GM23338 (cell line): ENCODE results near the gene MITF. TPM values are rescaled to one million over a fixed set of nuclear protein-coding genes. Genes with fewer than 3 reads are reported as not detected.

Experiments used
- ATAC-seq: fragments of 200-7000 bp; cut with Tn5 transposase; 3 replicates; pipeline ENCODE4 v1.9.1; 2020
- DNase-seq: peaks from one replicate; pipeline ENCODE4 v3.0.0-alpha.2; 2015; ENCODE audit warnings: low spot score
- H2AFZ ChIP-seq: fragments of 200-600 bp; sonication (generic); 2 replicates; pipeline ENCODE4 v1.8.0; 2016; ENCODE audit warnings: antibody characterized with exemption, mild to moderate bottlenecking, moderate library complexity
- H3F3A ChIP-seq: fragments of 200-600 bp; sonication (generic); replicated peaks from 2 replicates; pipeline ENCODE4 v1.8.0; 2017; ENCODE audit warnings: antibody characterized with exemption, mixed run types, low read depth
- H3K27ac ChIP-seq: fragments of 200-600 bp; sonication (generic); 2 replicates; pipeline ENCODE4 v1.6.1; 2016; ENCODE audit warnings: low read depth
- H3K27me3 ChIP-seq: fragments of 200-600 bp; sonication (generic); 2 replicates; pipeline ENCODE4 v1.8.0; 2016; ENCODE audit warnings: mild to moderate bottlenecking, mixed run types, moderate library complexity; ENCODE audit not compliant: insufficient read depth
- H3K36me3 ChIP-seq: fragments of 200-600 bp; sonication (generic); 2 replicates; pipeline ENCODE4 v1.8.0; 2016; ENCODE audit warnings: mild to moderate bottlenecking; ENCODE audit not compliant: insufficient read depth
- H3K4me1 ChIP-seq: fragments of 200-600 bp; sonication (generic); 2 replicates; pipeline ENCODE4 v1.8.0; 2016; ENCODE audit warnings: mild to moderate bottlenecking, moderate library complexity; ENCODE audit not compliant: insufficient read depth
- H3K4me2 ChIP-seq: fragments of 200-600 bp; sonication (generic); 2 replicates; pipeline ENCODE4 v1.7.1; 2017; ENCODE audit warnings: mixed run types
- H3K4me3 ChIP-seq: fragments of 200-600 bp; sonication (generic); 2 replicates; pipeline ENCODE4 v1.6.1; 2016; ENCODE audit warnings: mixed run types
- H3K79me2 ChIP-seq: fragments of 200-600 bp; sonication (generic); replicated peaks from 2 replicates; pipeline ENCODE4 v1.8.0; 2017; ENCODE audit warnings: mild to moderate bottlenecking; ENCODE audit not compliant: insufficient read depth
- H3K9me2 ChIP-seq: fragments of 200-600 bp; sonication (generic); 2 replicates; pipeline ENCODE4 v1.8.0; 2017; ENCODE audit not compliant: insufficient read depth
- H4K20me1 ChIP-seq: fragments of 200-600 bp; sonication (generic); replicated peaks from 2 replicates; pipeline ENCODE4 v1.8.0; 2017; ENCODE audit warnings: mild to moderate bottlenecking; ENCODE audit not compliant: insufficient read depth
- H3K27ac Mint-ChIP-seq: 2 replicates; pipeline ENCODE4 v1.8.0; 2020; ENCODE audit warnings: inconsistent platforms, mild to moderate bottlenecking, moderate library complexity, mixed read lengths
- H3K27me3 Mint-ChIP-seq: 3 replicates; pipeline ENCODE4 v1.8.0; 2022; ENCODE audit warnings: low read depth, mild to moderate bottlenecking, moderate library complexity, mixed read lengths, inconsistent platforms; ENCODE audit not compliant: insufficient read depth, poor library complexity
- H3K36me3 Mint-ChIP-seq: 3 replicates; pipeline ENCODE4 v1.8.0; 2021; ENCODE audit warnings: low read depth, mild to moderate bottlenecking, inconsistent platforms, moderate library complexity, mixed read lengths
- H3K4me1 Mint-ChIP-seq: 3 replicates; pipeline ENCODE4 v1.8.0; 2020; ENCODE audit warnings: mild to moderate bottlenecking, inconsistent platforms, mixed read lengths
- H3K4me3 Mint-ChIP-seq: 3 replicates; pipeline ENCODE4 v1.8.0; 2021; ENCODE audit warnings: moderate library complexity, mild to moderate bottlenecking, inconsistent platforms, mixed read lengths
- H3K9me3 Mint-ChIP-seq: 3 replicates; pipeline ENCODE4 v1.8.0; 2020; ENCODE audit warnings: moderate library complexity, mild to moderate bottlenecking, inconsistent platforms, mixed read lengths
- CTCF ChIP-seq, 2 experiments: fragments of 200-600 bp in 1 of 2; sonication (generic) in 1 of 2; conservative IDR thresholded peaks; 2 replicates each; pipeline versions ENCODE4 v1.5.1 to v1.6.1; 2016 to 2017; ENCODE audit warnings: antibody characterized with exemption in 2 of 2, low read depth in 2 of 2, mild to moderate bottlenecking in 2 of 2, moderate library complexity in 1 of 2
- EZH2 ChIP-seq: fragments of 200-600 bp; sonication (generic); IDR thresholded peaks from one replicate; pipeline ENCODE4 v1.8.0; 2017; ENCODE audit warnings: antibody characterized with exemption, mild to moderate bottlenecking, low read depth; ENCODE audit not compliant: unreplicated experiment
- EZH2phosphoT487 ChIP-seq: fragments of 200-600 bp; sonication (generic); IDR thresholded peaks from one replicate; pipeline ENCODE4 v1.8.1; 2018; ENCODE audit warnings: antibody characterized with exemption; ENCODE audit not compliant: unreplicated experiment
- ZNF114 ChIP-seq: fragments of 250-450 bp; sonication (Bioruptor Pico); IDR thresholded peaks from 2 replicates; pipeline ENCODE4 v1.5.0; 2020; ENCODE audit warnings: mild to moderate bottlenecking, moderate library complexity
- polyA plus RNA-seq: library from polyadenylated mRNA; unstranded; fragments of >200 nt; fragmentation: Nextera tagmentation; extraction: Ambion mirVana; gene quantifications from 2 replicates; pipeline ENCODE4 v1.2.1, GENCODE V29; 2016
- total RNA-seq: library from RNA; depleted of rRNA; stranded (reverse); fragments of >200 nt; shearing (Covaris generic); gene quantifications from 2 replicates; pipeline ENCODE4 v1.2.3, GENCODE V29; 2014

The MITF gene
- total and polyA plus RNA-seq, 2 experiments from 2014 or later: 1.9 to 2.4 TPM

- Histone ChIP-seq H3K4me2 (no peak overlapping the region), H3F3A (no peaks in the 10 kb centered on the region), H3K36me3 (no peaks in the 10 kb centered on the region), H3K27me3 (no peaks in the 10 kb centered on the region), H3K79me2 (no peaks in the 10 kb centered on the region), H3K4me3 (no peak overlapping the region), H2AFZ (no peak overlapping the region), H3K4me1 (no peaks in the 10 kb centered on the region), H3K27ac (no peak overlapping the region), H3K9me2 (no peaks in the 10 kb centered on the region), H4K20me1 (no peaks in the 10 kb centered on the region)
- H3K9me3 Mint-ChIP-seq: no peaks in the 10 kb centered on the region
- H3K27ac Mint-ChIP-seq: no peak overlapping the region
- no peak overlapping the region for H3K4me3 Mint-ChIP-seq
- H3K27me3 Mint-ChIP-seq: no peaks in the 10 kb centered on the region
- TF ChIP-seq EZH2 (no peak), CTCF (conservative IDR thresholded peaks at IDR 0.05; ENCODE audit: low read depth in 2 of 2) (no peak)
- ATAC-seq (no peak), DNase-seq (no peak)
- H3K36me3 Mint-ChIP-seq: no peaks in the 10 kb centered on the region
- no peaks in the 10 kb centered on the region for H3K4me1 Mint-ChIP-seq
Measured at GRCh38 chr3:69819282-69819681, 80.0 kb downstream of the MITF start.

- H3F3A ChIP-seq: no peaks in the 10 kb centered on the region
- no peak overlapping the region for H3K4me3 ChIP-seq
- no peaks in the 10 kb centered on the region for H3K4me1 Mint-ChIP-seq
- no peaks in the 10 kb centered on the region for H3K9me2 ChIP-seq
- no peak overlapping the region for H3K27ac ChIP-seq
- no peak overlapping the region for H3K4me2 ChIP-seq
- H3K79me2 ChIP-seq: no peaks in the 10 kb centered on the region
- no peaks in the 10 kb centered on the region for H3K27me3 ChIP-seq
- no peak overlapping the region for H3K27ac Mint-ChIP-seq
- H3K36me3 Mint-ChIP-seq: no peaks in the 10 kb centered on the region
- ATAC-seq (no peak), DNase-seq (no peak)
- no peaks in the 10 kb centered on the region for H3K9me3 Mint-ChIP-seq
- no peaks in the 10 kb centered on the region for H3K27me3 Mint-ChIP-seq
- H4K20me1 ChIP-seq: no peaks in the 10 kb centered on the region
- no peaks in the 10 kb centered on the region for H3K4me1 ChIP-seq
- H2AFZ ChIP-seq: no peak overlapping the region
- H3K4me3 Mint-ChIP-seq: no peak overlapping the region
- no peaks in the 10 kb centered on the region for H3K36me3 ChIP-seq
- TF ChIP-seq EZH2phosphoT487 (no peak), ZNF114 (CRISPR knock-in tag) (no peak)
Measured at GRCh38 chr3:69821133-69821532, 81.9 kb downstream of the MITF start.

- no peaks in the 10 kb centered on the region for H3K9me2 ChIP-seq
Measured at GRCh38 chr3:69823743-69824142, 84.5 kb downstream of the MITF start.

More at GRCh38 chr3:69823743-69824142, 84.5 kb downstream of the MITF start:
- H3K4me1 Mint-ChIP-seq: no peaks in the 10 kb centered on the region
- H3K27me3 Mint-ChIP-seq: no peaks in the 10 kb centered on the region
- H3K4me2 ChIP-seq: no peak overlapping the region
- DNase-seq (no peak), ATAC-seq (no peak)
- no peaks in the 10 kb centered on the region for H3K4me1 ChIP-seq
- no peaks in the 10 kb centered on the region for H3K79me2 ChIP-seq
- no peak overlapping the region for H3K4me3 ChIP-seq
- H3K36me3 ChIP-seq: no peaks in the 10 kb centered on the region
- no peaks in the 10 kb centered on the region for H3K36me3 Mint-ChIP-seq
- no peaks in the 10 kb centered on the region for H3K27me3 ChIP-seq
- no peaks in the 10 kb centered on the region for H3F3A ChIP-seq
- no peaks in the 10 kb centered on the region for H4K20me1 ChIP-seq
- H3K9me3 Mint-ChIP-seq: no peaks in the 10 kb centered on the region
- no peak overlapping the region for H3K4me3 Mint-ChIP-seq
- TF ChIP-seq EZH2: no peak
- no peak overlapping the region for H3K27ac ChIP-seq
- H3K27ac Mint-ChIP-seq: no peak overlapping the region
- H2AFZ ChIP-seq: no peak overlapping the region
